Measurements from ENCODE around the gene IRF5. TPM values are rescaled to one million over a fixed set of nuclear protein-coding genes. Genes with fewer than 3 reads are reported as not detected.

IRF5 gene
- total RNA-seq, 1 experiment from 2014 or later = 16.5 TPM

DNA sequence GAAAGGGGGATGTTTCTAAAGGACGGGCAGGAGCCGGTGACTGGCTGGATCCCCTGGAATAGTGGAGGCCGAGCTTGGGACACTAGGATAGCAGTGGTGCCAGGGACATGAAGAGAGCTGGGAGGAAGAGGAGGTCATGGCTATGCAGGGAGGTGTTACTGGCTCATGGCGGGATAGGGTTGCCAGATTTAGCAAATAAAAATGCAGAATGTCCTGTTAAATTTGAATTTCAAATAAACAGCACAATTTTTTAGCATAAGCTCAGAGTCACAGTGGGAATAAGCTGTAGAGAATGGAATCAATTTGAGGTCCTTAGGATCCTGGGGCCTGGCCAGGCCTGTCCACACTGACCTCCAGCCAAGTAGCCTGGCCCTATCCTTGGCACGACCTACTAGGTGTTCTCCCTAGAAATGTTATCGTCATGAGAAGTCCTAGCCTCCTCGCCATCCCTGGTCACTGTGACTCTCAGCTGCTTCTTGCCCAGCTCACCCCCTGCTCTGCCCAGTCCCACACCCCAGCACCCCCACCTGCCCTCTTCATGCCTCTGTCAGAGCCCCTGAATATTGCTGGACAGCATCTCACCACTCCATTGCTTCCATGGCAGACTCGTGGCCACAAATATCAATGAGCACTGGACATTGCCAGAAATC is 19.6 kb upstream of the IRF5 start:
- no peak overlapping the region for H3K4me2 ChIP-seq (ENCODE audit: low read length)
- H3K79me2 ChIP-seq (ENCODE audit: insufficient read depth, low read length) = no peaks in the 10 kb centered on the region
- ATAC-seq (no peak), DNase-seq (ENCODE audit: low read depth, low spot score) (no peak)
- no peaks in the 10 kb centered on the region for H3K4me1 ChIP-seq (ENCODE audit: control insufficient read depth in 1 of 2, insufficient read depth in 2 of 2, low read length in 2 of 2)
- no peak overlapping the region for H3K4me3 ChIP-seq (replicated peaks in 1 of 2; ENCODE audit: low read depth in 1 of 2, low read length in 2 of 2)
- no peaks in the 10 kb centered on the region for H3K9me2 ChIP-seq (ENCODE audit: insufficient read depth)
- no peaks in the 10 kb centered on the region for H4K20me1 ChIP-seq (ENCODE audit: insufficient read depth)
- H3K36me3 ChIP-seq (ENCODE audit: control insufficient read depth in 1 of 2, insufficient read depth in 2 of 2, low read length in 2 of 2) = no peaks in the 10 kb centered on the region
- no peak overlapping the region for H2AFZ ChIP-seq (ENCODE audit: low read depth, low read length, poor library complexity, severe bottlenecking)
- ChIA-PET CTCF (no interaction called here), RAD21 (ENCODE audit: low non-redundant PET in 1 of 2, low total read pairs in 2 of 2, uncharacterized antibody in 2 of 2, unreplicated experiment in 2 of 2) (no interaction called here), POLR2A (no interaction called here)
- H3K27me3 ChIP-seq (ENCODE audit: insufficient read depth, low read length) = peaks cover 12% of the 10 kb centered on the region; the same call in 1 of the 2 replicates
- no peak overlapping the region for H3K27ac ChIP-seq (ENCODE audit: low read depth, low read length)
- TF ChIP-seq TCF7L2 (IDR thresholded peaks at IDR 0.05; ENCODE audit: borderline replicate concordance, extremely low read depth, insufficient read depth, insufficient read length) = no peak
- TF ChIP-seq EGR1 (IDR thresholded peaks at IDR 0.05; ENCODE audit: low read depth) = no peak
- no peak for TF ChIP-seq ZNF274 (IDR thresholded peaks at IDR 0.05; ENCODE audit: low read depth, low read length)
- no peak for TF ChIP-seq EZH2 (IDR thresholded peaks at IDR 0.05)
- TF ChIP-seq ZFX (IDR thresholded peaks at IDR 0.05) = no peak
- no peak for TF ChIP-seq ELF1 (IDR thresholded peaks at IDR 0.05; ENCODE audit: borderline replicate concordance, low read depth)
- TF ChIP-seq SIN3A (IDR thresholded peaks at IDR 0.05; ENCODE audit: low read depth) = no peak
- TF ChIP-seq, protein P1, sequence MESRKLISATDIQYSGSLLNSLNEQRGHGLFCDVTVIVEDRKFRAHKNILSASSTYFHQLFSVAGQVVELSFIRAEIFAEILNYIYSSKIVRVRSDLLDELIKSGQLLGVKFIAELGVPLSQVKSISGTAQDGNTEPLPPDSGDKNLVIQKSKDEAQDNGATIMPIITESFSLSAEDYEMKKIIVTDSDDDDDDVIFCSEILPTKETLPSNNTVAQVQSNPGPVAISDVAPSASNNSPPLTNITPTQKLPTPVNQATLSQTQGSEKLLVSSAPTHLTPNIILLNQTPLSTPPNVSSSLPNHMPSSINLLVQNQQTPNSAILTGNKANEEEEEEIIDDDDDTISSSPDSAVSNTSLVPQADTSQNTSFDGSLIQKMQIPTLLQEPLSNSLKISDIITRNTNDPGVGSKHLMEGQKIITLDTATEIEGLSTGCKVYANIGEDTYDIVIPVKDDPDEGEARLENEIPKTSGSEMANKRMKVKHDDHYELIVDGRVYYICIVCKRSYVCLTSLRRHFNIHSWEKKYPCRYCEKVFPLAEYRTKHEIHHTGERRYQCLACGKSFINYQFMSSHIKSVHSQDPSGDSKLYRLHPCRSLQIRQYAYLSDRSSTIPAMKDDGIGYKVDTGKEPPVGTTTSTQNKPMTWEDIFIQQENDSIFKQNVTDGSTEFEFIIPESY (IDR thresholded peaks at IDR 0.05; ENCODE audit: extremely low read depth, insufficient replicate concordance, low read length) = no peak
- intact Hi-C loops (cut with micrococcal nuclease) = no loop called here
- no peaks in the 10 kb centered on the region for H3K9me3 ChIP-seq (ENCODE audit: control insufficient read depth in 1 of 2, insufficient read depth in 1 of 2, low read depth in 1 of 2, low read length in 2 of 2)
- BruUV-seq (replicated peaks) = no TSS peak
- no peak overlapping the region for H3K9ac ChIP-seq (ENCODE audit: low read length)

Measured in HCT116 (cell line).